ENCODE results near the gene CCDC60. TPM values are rescaled to one million over a fixed set of nuclear protein-coding genes. Genes with fewer than 3 reads are reported as not detected.

CCDC60 gene
- total RNA-seq, 2 experiments from 2014 or later, result not detected

GRCh38 chr12:119381471-119382235 is 47.1 kb downstream of the CCDC60 start:
- ChIA-PET POLR2A (no interaction called here), CTCF (no interaction called here)

DNA sequence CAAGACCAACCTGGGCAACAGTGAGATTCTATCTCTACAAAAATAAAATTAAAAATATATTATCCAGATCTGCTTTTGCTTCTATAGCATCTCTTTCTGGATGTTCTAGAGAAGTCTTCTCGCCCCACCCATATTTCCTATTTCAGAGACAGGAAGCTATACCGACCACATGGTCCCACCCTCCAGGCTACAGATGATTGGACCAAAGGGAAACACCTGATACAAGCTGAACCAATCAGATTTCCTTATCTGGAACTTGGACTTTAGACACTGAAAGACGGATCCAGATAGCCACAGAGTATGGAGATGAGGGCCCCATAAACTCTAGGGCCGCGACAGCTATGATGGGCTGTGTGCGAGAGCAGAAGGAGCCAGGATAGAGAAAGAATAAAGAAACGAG is 48.7 kb downstream of the CCDC60 start:
- POLR2A ChIA-PET, result no interaction called here
- CTCF ChIA-PET, result no interaction called here

- CTCF ChIA-PET, result no interaction called here
- POLR2A ChIA-PET, result no interaction called here
Observed at GRCh38 chr12:119384340-119384739, 49.8 kb downstream of the CCDC60 start.

DNA sequence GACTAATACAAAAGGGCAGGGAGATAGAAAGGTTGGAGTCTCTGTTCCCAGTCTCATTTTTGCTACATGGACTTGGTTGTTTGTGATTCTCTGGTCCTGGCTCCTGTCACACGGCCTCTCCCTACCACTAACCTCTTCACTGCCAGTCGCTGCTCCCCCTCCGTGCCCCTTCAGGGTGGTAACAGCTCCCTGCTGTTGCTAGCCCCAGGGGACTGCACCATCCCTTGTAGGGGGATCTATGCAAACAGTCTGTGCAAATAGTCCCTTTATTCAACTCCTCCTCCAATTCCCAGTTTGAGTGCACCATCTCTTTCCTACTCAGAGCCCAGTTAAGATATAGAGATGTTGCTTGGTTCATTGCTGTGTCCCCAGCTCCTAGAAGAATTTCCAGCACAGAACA is 51.1 kb downstream of the CCDC60 start:
- POLR2A ChIA-PET, result no interaction called here

GRCh38 chr12:119389687-119390086 is 55.2 kb downstream of the CCDC60 start:
- POLR2A ChIA-PET, result no interaction called here
- CTCF ChIA-PET, result no interaction called here

More for the DNA sequence above, 51.1 kb downstream of the CCDC60 start:
- CTCF ChIA-PET, result no interaction called here

- CTCF ChIA-PET, result no interaction called here
- POLR2A ChIA-PET, result no interaction called here
Observed at GRCh38 chr12:119391673-119392072, 57.1 kb downstream of the CCDC60 start.

DNA sequence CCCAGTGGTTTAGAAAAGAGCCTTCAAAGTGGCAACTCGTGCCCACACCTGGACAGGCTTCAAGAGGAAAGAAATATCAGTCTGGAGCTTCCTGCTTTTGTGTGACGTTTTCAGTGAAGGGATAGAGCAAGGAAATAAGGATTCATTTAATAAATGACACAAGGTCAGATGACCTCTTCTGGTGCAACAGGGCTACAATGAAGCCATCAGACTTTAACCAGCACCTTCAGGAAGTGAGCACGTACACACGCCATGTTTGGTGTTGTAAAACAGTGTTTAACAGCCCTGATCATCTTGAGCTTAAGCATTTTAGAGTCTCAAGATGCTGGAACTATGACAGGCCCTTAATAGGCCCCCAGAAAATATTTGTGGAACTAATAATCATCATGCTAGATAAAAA is 59.1 kb downstream of the CCDC60 start:
- ChIA-PET POLR2A (no interaction called here), CTCF (no interaction called here)

DNA sequence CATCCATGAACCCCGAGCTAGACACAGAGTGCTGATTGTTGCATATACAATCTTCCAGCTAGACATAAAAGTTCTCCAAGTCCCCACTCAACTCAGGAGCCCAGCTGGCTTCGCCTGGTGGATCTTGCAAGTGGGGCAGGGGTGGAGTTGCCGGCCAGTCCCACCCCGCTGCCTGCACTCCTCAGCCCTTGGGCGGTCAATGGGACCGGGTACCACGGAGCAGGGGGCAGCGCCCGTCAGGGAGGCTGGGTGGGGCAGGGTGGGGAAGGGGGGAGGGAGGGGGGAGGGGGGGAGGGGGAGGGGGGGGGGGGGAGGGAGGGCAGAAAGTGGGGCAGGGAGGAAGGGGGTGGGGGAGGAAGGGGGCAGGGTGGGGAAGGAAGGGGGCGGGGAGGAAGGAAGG is 63.0 kb downstream of the CCDC60 start:
- POLR2A ChIA-PET, result no interaction called here
- CTCF ChIA-PET, result no interaction called here

DNA sequence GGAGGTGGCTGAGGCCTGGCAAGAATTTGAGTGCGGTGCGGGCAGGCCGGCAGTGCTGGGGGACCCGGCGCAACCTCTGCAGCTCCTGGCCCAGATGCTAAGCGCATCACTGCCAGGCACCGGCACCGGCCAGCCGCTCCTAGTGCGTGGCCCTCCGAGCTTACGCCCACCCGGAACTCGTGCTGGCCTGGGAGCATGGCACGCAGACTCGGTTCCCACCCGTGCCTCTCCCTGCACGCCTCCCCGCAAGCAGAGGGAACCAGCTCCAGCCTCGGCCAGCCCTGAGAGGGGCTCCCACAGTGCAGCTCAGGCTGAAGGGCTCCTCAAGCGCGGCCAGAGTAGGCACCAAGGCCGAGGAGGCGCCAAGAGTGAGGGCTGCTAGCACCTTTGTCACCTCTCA is 63.7 kb downstream of the CCDC60 start:
- ChIA-PET CTCF (interaction anchor here (1.4 kb wide), 1 partner anchor 15 kb away, joined by 4 read pairs; no protein-coding TSS in a partner anchor), POLR2A (no interaction called here)

GRCh38 chr12:119399301-119399700 is 64.8 kb downstream of the CCDC60 start:
- POLR2A ChIA-PET, result no interaction called here
- CTCF ChIA-PET, result interaction anchor here (1.4 kb wide), 1 partner anchor 14 kb away, joined by 4 read pairs; no protein-coding TSS in a partner anchor

- POLR2A ChIA-PET, result no interaction called here
- CTCF ChIA-PET, result no interaction called here
Observed at GRCh38 chr12:119406308-119406707, 71.8 kb downstream of the CCDC60 start.

DNA sequence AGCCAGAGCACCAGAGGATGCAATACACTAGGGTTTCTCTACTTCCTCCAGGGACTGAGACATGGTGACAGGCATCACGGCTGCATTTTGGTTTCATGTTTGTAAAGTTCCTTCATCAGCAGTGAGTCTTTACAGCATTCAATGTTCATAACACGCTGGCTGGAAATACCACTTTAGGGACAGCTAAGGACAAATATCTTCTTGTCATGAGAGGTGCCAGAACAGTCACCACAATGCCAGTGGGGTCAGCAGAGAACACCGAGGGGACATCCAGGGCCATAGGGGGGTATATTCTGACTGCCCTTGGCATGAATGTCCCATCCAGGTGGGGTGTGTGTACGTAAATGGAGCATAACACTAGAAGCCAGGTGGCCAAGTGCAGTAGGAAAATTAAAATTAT is 72.3 kb downstream of the CCDC60 start:
- ChIA-PET CTCF (no interaction called here), POLR2A (no interaction called here)

DNA sequence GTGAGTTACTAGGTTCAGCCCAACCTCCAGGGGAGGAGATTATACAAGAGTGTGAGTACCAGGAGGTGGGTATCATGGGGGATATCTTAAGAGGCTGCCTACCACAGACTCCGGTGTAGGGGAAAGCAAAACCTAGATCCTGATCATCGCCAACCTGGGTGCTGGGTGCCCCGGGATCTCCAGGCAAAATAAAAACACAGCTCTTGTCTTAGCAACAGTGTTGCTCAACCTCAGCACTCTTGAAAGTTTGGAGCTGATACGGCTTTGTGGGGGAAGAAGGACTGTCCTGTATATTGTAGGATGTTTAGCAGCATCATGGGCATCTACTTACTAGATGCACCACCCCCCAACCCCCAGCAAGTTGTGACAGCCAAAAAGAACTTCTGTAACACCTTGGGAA is 74.5 kb downstream of the CCDC60 start:
- ChIA-PET CTCF (no interaction called here), POLR2A (no interaction called here)

DNA sequence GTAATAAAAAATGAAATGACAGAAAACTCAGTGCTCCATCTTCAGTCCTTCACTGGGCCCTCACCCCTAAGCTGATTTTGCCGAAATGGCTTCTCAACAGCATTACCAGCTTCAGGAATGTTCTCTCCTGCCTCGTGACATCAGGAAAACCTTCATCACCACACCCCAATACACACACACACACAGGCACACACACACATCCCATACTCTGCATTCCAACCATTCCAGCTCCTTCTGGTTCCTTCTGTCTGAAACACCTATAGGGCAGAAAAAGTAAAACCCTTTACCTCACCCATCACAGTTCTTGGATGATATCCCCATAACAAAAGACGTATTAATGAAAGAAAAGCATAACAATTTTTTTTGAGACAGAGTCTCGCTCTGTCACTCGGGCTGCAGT is 75.9 kb downstream of the CCDC60 start:
- ChIA-PET CTCF (no interaction called here), POLR2A (no interaction called here)

DNA sequence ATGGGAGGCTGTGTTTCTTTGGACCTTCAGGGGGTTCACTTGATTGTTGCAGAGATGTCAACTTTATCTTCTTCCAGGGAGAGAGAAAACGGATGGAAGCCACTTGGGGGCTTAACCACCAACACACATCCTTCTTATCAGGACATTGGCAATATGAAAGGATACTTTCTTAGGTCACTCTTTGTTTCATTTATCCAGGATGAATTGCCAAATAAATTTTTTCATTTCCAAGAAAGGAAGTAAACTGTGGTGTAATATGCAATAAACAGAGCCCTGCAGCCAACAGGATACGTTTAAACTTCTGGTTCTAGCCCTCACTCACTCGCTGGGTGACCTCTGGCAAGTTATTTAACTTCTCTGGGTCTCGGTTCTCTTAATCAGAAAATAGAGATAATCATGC is 77.8 kb downstream of the CCDC60 start:
- POLR2A ChIA-PET, result no interaction called here
- CTCF ChIA-PET, result no interaction called here

DNA sequence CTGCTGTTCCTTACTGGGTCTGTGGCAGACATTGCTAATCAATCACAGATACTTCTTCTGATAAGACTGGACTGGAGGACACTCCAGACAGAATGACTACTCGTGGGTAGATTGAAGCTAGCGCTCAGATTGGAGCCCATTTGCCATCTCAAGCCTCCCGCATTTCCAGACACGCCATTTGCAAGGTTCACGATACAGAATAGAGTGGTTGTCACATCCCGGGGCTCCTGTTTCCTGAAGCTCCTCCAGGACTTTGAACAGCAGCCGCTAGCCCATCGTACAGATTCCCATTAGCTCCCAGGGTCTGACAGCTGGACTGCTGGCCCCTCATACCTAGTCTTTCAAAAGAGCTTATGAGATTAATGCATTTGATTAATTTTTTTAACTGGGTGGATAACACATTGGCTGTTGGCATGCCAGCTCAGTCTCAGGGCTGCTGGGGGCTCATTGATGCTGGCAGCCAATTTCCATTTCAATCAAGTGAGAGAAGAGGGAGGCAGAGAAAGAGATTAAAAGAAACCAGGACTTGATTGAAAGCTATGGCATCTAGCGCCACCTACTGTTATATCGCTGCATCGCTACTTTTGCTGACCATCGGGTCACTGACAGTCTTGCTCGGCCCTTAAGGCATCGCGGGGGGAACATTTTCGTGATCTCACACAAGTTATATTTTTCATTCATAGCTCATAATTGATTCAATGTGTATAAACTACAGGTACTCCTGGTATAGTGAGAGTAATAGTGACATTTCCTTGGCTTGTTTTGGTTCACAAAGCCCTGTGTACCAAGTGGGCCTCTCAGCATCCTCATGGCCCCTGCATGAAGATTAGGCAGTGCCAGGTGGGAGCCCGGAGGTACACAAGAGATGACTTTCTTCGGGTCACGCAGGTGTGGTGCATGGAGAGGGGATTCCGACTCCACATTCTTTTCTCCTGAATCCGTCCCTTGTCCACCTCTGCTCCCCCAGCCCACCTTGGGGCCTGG is 78.6 kb downstream of the CCDC60 start:
- CTCF ChIA-PET, result interaction anchor here (0.9 to 1.3 kb wide), 2 partner anchors 11 to 14 kb away, joined by 3 to 4 read pairs; no protein-coding TSS in a partner anchor
- POLR2A ChIA-PET, result no interaction called here

GRCh38 chr12:119415714-119416113 is 81.2 kb downstream of the CCDC60 start:
- POLR2A ChIA-PET, result no interaction called here
- CTCF ChIA-PET, result no interaction called here

DNA sequence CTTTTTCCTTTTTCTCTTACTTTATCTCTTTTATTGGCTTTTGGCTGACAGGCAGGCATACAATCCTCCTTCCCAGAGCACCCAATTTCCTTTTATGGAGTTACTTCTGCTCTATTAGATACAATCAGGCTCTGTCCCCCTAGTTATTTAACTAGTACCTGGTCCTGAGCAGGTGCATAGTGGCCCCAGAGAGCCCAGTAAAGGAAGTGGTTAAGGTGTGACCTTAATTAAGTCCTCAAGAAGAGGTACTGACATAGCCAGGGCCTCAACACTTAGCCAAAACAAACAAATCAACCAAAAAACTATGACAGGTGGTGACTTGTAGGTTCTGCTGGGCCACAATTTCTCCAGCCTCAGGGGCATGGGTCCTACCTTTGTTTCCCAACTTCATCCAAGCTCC is 82.9 kb downstream of the CCDC60 start:
- ChIA-PET CTCF (no interaction called here), POLR2A (no interaction called here)

DNA sequence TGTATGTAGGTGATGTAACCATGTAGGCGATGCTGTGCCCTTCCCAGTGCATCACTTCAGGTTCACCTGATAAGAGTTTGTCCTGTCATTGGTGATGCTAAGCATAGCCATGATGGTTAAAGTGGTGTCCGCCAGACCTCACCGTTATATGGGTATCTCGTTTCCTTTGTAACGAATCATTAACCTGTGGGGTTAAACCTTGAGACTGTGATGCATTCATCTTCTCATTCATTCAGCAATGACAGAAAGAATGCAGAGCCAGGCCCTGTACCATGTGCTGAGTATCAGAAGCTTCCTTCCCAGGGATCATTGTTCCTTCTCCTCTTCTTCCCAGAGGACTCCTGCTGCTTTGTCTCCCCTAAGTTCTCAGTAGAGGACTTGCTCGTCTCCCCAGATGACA is 84.9 kb downstream of the CCDC60 start:
- ChIA-PET CTCF (interaction anchor here (0.7 kb wide), 1 partner anchor 919 kb away, joined by 3 read pairs; no protein-coding TSS in a partner anchor), POLR2A (no interaction called here)

DNA sequence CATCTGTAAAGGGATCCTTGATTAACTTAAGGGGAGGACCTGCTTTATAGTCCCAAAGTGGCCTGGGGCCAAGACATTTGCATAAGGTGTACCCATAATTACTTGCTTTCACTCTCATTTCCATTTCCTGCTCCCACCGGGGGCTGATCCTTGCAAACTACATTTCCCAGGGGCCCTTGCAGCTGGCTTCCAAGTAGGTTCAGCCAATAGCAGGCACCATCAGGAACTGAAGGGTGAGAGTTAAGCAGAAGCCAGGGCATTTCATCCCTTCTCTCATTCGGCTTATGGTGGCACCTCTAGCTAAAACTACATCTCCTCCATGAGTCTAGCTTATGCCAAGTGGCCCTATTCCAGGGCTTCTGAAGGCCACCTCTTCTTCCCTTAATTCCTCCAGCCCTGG is 88.8 kb downstream of the CCDC60 start:
- ChIA-PET POLR2A (no interaction called here), CTCF (interaction anchor here (0.9 kb wide), 1 partner anchor 10 kb away, joined by 3 read pairs; no protein-coding TSS in a partner anchor)

DNA sequence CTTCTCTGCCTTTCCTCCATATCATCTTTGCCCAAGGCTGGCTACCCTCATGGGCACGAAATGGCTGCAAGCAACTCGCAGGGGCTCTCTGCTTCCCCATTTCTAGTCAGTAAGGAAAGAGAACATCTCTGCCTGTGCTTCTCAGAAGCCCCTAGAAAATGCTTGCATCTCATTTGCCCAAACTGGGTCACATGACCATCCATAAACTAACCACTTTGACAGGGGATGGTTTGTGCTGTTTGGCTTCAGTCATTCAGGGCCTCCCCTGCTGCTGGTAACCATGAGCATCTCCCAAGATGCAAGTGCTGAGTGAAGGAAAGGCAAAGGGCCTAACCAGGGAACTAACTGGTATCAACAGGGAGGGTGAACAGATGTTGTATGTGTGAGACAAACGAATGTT is 91.1 kb downstream of the CCDC60 start:
- CTCF ChIA-PET, result no interaction called here
- POLR2A ChIA-PET, result no interaction called here

Data from activated CD8-positive, alpha-beta memory T cell treated with anti-CD3 and anti-CD28 coated beads for 36 hours (primary cell).